Measurements from ENCODE around the gene CADPS2.
A peak's percentile ranks its signal among the peaks of the same experiment; 100 is the strongest.

The CADPS2 gene

GRCh38 chr7:122595885-122596284 is 290.4 kb downstream of the CADPS2 start:
- DNase-seq = peak; percentile 53 to 87

DNA sequence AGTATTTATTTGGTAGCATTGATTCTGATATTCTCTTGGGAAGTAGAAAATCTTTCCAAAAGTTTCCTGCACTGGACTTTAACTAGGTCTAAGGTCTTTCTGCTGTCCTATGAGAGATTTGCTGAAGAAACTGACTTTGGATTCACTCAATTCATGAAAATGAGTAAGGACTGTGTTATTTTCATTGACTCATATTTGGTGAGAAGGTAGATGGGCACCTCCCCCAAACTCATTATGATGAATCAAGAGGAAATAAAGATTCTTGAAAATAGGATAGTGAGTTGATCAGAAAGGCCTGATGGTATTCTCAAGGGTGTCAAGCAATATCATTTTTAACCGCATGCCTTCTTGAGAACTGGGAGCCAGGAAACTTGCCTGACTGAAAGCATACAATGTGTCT is 297.6 kb downstream of the CADPS2 start:
- no peak for DNase-seq

- DNase-seq = no peak
Observed at GRCh38 chr7:122584676-122585251, 301.5 kb downstream of the CADPS2 start.

- DNase-seq = no peak
Observed at GRCh38 chr7:122578350-122578749, 307.9 kb downstream of the CADPS2 start.

DNA sequence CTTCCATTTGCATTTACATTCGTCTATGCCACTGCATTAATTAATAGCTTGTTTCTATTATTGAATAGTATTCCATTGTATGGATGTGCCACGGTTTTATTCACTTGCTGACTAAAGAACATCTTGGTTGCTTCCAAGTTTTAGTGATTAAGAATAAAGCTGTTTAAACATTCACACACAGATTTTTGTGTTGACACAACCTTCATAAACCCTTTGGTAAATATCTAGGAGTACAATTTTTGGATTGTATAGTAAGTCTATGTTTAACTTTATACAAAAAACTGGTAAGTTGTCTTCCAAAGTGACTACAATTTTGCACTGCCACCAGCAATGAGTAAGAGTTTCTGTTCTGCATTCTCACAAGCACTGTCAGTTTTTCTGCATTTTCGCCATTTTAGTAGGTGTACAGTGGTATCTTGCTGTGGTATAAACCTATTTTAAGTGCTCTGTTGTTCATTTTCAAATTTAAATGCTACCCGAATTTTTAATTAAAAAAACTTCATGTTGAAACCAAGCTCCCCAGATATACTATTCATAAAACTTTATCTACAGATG is 308.7 kb downstream of the CADPS2 start:
- DNase-seq = no peak

GRCh38 chr7:122572706-122573105 is 313.6 kb downstream of the CADPS2 start:
- no peak for DNase-seq

DNA sequence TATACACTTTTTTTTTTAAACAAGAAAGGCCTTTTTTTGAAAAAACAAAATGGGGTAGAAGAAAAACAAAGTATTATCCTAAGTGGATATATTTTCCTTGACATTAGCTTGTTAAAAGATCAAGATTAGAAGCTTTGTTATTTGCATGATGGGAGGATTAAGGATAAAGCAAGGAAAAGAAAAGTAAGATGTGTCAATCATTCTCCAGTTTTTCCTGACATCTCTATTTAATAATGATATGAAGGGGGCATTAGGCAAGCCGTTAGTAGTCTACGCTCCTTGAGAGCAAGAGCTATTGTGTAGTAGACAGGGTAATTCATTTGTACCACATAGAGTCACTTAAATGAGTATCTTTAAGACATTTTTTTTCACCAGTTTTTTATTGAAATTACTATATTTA is 324.9 kb downstream of the CADPS2 start:
- no peak for DNase-seq

GRCh38 chr7:122556873-122557542 is 329.3 kb downstream of the CADPS2 start:
- peak in 1 of 2 experiments; percentile 26 for DNase-seq

DNA sequence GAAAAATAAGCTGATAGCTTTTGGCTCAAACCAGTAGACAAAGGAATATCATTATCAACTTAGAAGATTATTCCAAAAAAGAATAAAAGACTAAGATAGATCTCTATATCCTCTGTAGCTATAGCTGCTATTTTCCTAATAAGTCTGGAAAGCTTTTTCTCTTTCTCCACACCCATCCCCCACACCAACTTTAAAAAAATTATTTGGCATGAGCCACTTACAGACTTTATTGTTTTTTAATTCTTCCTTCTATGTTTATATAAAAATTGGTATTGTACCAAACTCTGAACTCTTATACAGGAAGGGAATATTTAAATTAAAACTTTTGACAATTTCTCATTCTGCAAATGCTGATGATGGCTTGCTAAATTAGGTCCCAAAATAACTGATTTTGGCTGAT is 330.0 kb downstream of the CADPS2 start:
- no peak for DNase-seq

GRCh38 chr7:122553761-122554160 is 332.5 kb downstream of the CADPS2 start:
- DNase-seq = no peak

DNA sequence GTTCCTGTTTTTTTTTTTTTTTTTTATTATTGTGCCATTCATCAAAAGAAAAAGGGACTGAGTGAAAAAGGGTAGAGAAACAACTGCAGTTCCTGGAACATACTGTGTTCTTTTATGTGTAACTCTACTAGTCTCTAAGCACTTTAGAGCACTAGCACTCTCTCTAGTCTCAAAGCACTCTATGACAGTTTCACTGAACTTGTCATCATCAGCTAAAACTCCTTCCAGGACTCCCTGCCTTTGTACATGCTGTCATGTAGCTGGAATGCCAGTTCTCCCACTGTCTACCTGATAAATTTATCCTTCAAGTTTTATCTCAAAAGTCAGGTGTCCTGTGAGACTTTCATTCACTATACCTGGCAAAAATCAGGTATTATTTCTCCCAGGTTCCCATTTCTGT is 333.5 kb downstream of the CADPS2 start:
- no peak for DNase-seq

DNA sequence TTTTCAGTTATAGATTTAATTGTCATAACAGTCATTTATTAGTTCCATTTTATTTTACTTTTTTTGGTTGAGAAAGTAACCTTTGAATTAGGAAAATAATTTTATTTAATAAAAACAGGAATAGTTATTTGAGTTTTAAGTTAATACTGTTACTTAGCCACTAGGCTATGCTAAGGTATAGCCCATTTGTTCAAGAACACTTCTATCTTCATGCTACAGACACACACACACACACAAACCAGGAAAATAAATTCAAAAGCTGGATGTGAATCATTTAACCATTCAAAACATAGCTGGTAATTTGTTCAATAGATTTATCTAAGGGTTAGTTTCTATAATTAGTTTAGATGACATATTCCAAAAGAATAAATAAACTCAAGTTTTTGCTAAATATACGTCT is 335.7 kb downstream of the CADPS2 start:
- peak; percentile 13 to 31 for DNase-seq

DNA sequence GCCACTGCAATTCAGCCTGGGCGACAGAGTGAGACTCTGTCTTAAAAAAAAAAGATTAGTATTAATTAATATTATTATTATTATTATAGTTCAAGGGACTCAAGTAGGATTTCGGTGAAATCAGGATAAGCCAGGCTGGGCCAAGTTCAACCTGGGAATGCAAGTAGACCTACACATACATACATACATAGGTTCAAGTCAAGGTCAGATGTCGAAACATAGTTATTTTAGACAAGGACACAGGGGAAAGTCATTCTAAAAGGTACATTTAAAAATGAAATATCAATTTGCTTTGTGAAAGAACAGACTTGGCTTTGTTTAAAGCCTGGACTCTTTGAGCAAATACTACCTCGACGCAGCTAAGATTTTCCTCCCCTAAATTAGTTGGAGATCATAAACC is 336.7 kb downstream of the CADPS2 start:
- DNase-seq = no peak

DNA sequence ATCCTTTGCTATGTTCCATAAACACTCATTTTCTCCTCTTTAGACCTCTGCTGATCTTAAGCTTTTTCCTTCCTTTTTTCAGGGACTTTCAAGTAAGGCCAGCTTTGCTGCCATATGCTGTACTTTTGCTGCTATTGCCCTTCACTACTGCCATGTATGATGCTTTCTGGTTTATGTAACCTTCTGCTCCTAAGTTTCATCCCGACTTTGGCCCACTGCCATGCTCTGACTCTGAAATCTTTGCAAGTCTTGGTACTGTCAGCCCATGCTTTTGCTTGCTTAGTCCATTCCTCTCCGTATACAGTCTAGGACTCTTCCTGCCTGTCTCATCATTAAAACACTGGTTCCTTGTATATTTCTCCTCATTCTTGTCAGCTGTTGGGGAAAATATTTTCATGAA is 339.8 kb downstream of the CADPS2 start:
- DNase-seq = no peak

DNA sequence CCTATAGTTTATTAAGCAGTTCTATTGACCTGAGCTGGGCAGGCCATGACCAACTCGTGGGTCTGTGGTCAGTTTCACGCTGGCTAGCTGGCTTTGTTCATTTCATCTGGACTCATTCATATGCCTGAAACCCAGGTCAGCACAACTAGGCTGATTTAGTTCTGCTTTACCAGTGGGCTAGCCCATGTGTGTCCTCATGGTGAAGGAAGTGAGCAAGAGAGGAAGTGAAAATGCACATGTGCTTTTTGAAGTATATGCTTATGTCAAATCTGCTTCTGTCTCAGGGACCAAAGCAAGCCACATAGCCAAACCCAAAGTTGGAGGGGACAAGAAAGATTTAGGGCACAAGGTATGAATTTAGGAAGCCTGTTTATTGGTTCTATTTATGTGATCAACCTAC is 341.8 kb downstream of the CADPS2 start:
- DNase-seq = no peak

DNA sequence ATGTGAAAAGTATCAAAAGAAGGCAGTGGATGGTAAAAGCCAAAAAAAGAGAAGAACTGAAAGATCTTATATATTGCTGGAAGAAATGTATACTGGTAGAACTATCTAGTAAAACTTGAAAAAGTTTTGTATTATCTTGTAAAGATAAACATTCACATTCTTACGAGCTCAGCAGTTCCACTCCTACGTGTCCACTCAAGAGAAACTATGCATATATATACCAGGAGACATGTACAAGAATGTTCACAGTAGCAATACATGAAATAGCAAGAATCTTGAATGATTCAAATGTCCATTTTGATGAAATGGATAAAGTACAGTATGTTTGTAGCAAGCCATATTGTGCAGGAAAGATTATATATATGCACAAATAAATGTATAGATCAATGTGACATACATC is 342.4 kb downstream of the CADPS2 start:
- DNase-seq = no peak

GRCh38 chr7:122543166-122543565 is 343.1 kb downstream of the CADPS2 start:
- DNase-seq = no peak

DNA sequence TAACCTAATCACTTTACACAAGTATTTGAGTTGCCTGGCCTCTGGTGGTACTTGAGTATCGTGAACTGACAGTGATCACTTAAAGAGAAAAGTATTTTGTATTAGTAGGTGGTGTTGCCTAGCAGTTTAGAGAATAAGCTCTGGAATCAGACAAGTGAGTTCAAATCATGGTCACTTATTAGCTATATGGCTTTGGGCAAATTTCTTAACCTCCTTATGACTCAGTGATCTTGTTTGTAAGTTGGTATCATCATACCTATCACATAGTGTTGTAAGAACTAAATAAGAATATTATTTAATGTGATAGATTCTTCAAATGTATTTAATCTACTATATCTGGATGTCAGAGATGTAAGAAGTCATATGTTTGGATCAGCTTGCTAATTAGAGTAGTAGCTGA is 351.2 kb downstream of the CADPS2 start:
- no peak for DNase-seq

DNA sequence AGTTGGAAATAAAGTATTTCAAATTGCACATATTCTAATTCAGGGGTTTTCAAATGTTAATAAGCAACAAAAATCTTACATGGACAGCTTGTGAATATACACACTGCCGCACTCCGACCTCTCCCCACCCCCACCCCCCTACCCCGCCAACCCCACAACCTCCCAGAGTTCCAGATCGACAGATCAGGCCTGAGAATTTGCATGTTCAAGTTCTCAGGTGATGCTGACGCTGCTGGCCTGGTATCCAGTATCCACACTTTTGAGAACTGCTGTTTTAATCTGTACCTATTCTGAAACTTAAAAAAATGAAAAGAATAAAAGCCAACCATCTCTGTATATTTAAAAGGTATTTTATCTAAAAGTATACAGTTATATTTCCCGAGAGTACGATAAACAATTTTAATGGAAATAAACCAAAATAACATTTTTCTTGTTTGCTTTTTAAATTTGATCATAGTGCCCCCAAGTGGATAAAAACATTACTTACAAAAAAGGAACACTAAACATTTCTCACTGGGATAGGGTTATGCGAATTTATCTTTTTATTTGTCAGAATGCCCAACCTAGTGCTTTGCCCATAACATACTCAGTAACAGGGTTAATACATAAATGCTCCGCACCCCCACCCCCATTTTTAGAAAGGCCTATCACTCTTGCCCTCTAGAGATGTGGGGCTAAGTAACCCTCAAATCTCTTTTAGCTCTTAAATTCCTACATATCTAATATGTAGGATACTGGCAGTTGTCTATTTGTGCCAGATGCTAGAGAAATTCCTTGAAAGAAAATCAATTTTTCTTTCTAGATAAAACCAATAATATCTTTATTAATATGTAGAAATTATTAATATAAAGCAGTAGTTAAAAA is 353.6 kb downstream of the CADPS2 start:
- peak; percentile 24 to 32 for DNase-seq

DNA sequence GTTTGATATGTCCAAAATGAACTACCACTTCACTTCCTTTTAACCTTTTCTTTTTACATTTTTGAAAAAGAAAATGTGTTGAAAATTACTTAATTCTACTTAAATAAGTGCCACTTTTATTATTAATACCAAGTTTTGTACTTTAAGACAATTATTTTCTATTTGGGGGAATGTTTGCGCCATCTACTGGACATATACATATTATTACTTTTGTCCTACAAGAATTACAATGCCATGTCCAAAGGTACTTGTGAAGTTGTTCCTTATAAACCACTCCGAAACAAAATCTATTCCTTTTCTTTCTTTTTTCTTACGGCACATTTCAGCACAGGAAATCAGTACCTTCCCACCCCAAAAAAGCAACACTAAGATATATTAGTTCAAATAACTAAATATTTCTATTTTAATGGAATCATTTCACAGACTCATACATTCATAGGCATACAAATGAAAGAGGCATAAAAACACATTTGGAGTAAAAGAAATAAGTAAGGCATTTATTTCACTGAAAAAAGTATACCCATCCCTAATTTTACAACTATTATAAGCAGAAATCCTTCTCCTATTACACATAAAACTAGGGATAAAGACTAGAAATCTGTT is 357.3 kb downstream of the CADPS2 start:
- DNase-seq = peak; percentile 54 to 61

DNA sequence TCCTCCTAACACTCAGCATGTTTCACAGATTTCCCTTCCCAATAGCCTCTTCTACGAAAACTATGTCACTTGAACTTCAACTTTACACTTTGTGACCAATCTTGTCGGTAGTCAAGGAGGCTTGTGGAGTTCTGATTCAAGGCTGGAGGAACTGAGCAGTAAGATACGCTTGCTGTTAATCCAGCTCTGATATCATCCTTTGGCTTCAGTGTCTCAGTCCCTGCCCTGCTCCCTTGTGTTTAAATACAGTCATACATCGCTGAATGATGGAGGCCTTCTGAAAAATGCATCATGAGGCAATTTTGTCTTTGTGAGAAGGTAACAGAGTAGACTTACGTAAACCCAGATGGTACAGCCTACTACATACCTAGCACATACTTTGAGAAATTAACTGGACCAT is 360.9 kb downstream of the CADPS2 start:
- DNase-seq = no peak

- no peak for DNase-seq
Observed at GRCh38 chr7:122521767-122522166, 364.5 kb downstream of the CADPS2 start.

- no peak for DNase-seq
Observed at GRCh38 chr7:122520971-122521555, 365.2 kb downstream of the CADPS2 start.
